Heart right ventricle (tissue), 16 donors: ENCODE results near the gene SERTAD2. TPM values are rescaled to one million over a fixed set of nuclear protein-coding genes. Genes with fewer than 3 reads are reported as not detected.

Experiments
- ATAC-seq, 8 donors: fragments of 200-7000 bp; cut with Tn5 transposase; one replicate each; pipeline ENCODE4 v1.9.1; 2020; ENCODE audit warnings: mild to moderate bottlenecking in 8 of 8, moderate library complexity in 8 of 8, moderate number of reproducible peaks in 1 of 8
- DNase-seq, 2 donors: peaks; one replicate each; pipeline ENCODE4 v3.0.0-alpha.2; 2020
- H3K27ac ChIP-seq, 10 donors: fragments of 200-600 bp; sonication (generic) in 2 of 10; one replicate each; pipeline versions ENCODE4 v1.5.0 to v1.8.0; 2020 to 2022; ENCODE audit warnings: mild to moderate bottlenecking in 3 of 10
- H3K27me3 ChIP-seq, 7 donors: fragments of 200-600 bp; one replicate each; pipeline ENCODE4 v1.8.0; 2021 to 2022; ENCODE audit warnings: mild to moderate bottlenecking in 2 of 7
- H3K36me3 ChIP-seq, 9 donors: fragments of 200-600 bp; sonication (generic) in 1 of 9; one replicate each; pipeline versions ENCODE4 v1.5.0 to v1.8.0; 2020 to 2022; ENCODE audit warnings: mild to moderate bottlenecking in 2 of 9
- H3K4me1 ChIP-seq, 9 donors: fragments of 200-600 bp; sonication (generic) in 1 of 9; one replicate each; pipeline versions ENCODE4 v1.5.0 to v1.8.0; 2020 to 2022; ENCODE audit warnings: mild to moderate bottlenecking in 4 of 9
- H3K4me3 ChIP-seq, 10 donors: fragments of 200-600 bp; sonication (generic) in 2 of 10; one replicate each; pipeline versions ENCODE4 v1.5.0 to v1.8.0; 2020 to 2022; ENCODE audit warnings: mild to moderate bottlenecking in 7 of 10, moderate library complexity in 2 of 10
- H3K9me3 ChIP-seq, 11 donors: fragments of 200-600 bp in 10 of 11; sonication (generic) in 2 of 11; one replicate each; pipeline versions ENCODE4 v1.5.0 to v1.8.0; 2013 to 2022; ENCODE audit warnings: mild to moderate bottlenecking in 2 of 11, control low read depth in 1 of 11, moderate library complexity in 1 of 11
- WGBS, 2 donors: extraction: QIAGEN DNeasy Blood & Tissue Kit; methylation state at CpG; one replicate each; pipeline ENCODE4 v1.1.7; 2013; ENCODE audit warnings: inconsistent platforms in 1 of 2; 5-methylcytosine and 5-hydroxymethylcytosine counted together
- intact Hi-C, 10 donors: fragments of 100-400 bp; cut with DNase I; formaldehyde crosslinking; loops; one replicate each; pipeline versions ENCODE4 v1.11.1 to v1.14.2; 2022
- polyA plus RNA-seq, 2 donors: library from polyadenylated mRNA; stranded (reverse); fragments of 200-250 nt; gene quantifications; one replicate each; pipeline ENCODE4 v1.2.3, GENCODE V29; 2013
- total RNA-seq, 10 donors: library from RNA; stranded (reverse); fragmentation: NEBNext Ultra II Directional in 3 of 10; extraction: Animal tissue kit (Norgen Biotek cat#: 25700) in 3 of 10; gene quantifications; one replicate each; pipeline versions ENCODE4 v1.2.1 to v1.2.4, GENCODE V29; 2021 to 2023
- TF ChIP-seq, protein P1 (sequence below), 9 donors: fragments of 200-600 bp; sonication (generic) in 2 of 9; IDR thresholded peaks; one replicate each; pipeline versions ENCODE4 v1.5.0 to v1.8.0; 2021 to 2022; ENCODE audit warnings: antibody characterized with exemption in 9 of 9, mild to moderate bottlenecking in 5 of 9, moderate library complexity in 1 of 9
- donor health status: Arrhythmogenic right ventricular cardiomyopathy.
- donor health status: ischemic (EF 13 %, LVEDD 7.1; RV severe dilation, severe dysfunction).
- donor health status: healthy with polysubstance abuse.
- donor health status: DM: no; HTN: yes; CAD: no.
- donor health status: DM: no; HTN: no; CAD: no.
- donor health status: ischemic (EF 25% LVEDD 6.9; RV normal size, moderate dysfunction).
- donor health status: ischemic (EF 25% LVEDD 5.7; RV mildly dilated, moderate dysfunction).
- donor health status: healthy.
- donor health status: DM: yes; HTN: yes; CAD: no.
- donor health status: Ischemic cardiomyopathy.
- donor health status: ischemic (EF 35%, LVEDD 5.7; RV mildly dilated, moderate dysfunction).
- donor health status: nonischemic (EF 11% LVEDD 7.7; RV severe dilation, severe dysfunction).
- donor health status: DM: yes; HTN: yes; CAD: no.
- donor health status: PGD.
- donor health status: ischemic (EF 29% LVEDD 5.4; RV normal size, mild dysfunction).
- donor health status: nonischemic (EF 23%, LVEDD 6.1; RV moderate dilation, normal function).

Gene SERTAD2
- total and polyA plus RNA-seq, 12 donors = 5.6 to 20.9 (median 16.0) TPM

GRCh38 chr2:64623242-64623850, 30.4 kb downstream of the SERTAD2 start:
- Histone ChIP-seq H3K4me1 (no peaks in the 10 kb centered on the region), H3K36me3 (no peaks in the 10 kb centered on the region), H3K4me3 (no peak overlapping the region), H3K27ac (no peak overlapping the region), H3K27me3 (no peaks in the 10 kb centered on the region), H3K9me3 (no peaks in the 10 kb centered on the region)
- no peak for DNase-seq
- TF ChIP-seq, protein P1, sequence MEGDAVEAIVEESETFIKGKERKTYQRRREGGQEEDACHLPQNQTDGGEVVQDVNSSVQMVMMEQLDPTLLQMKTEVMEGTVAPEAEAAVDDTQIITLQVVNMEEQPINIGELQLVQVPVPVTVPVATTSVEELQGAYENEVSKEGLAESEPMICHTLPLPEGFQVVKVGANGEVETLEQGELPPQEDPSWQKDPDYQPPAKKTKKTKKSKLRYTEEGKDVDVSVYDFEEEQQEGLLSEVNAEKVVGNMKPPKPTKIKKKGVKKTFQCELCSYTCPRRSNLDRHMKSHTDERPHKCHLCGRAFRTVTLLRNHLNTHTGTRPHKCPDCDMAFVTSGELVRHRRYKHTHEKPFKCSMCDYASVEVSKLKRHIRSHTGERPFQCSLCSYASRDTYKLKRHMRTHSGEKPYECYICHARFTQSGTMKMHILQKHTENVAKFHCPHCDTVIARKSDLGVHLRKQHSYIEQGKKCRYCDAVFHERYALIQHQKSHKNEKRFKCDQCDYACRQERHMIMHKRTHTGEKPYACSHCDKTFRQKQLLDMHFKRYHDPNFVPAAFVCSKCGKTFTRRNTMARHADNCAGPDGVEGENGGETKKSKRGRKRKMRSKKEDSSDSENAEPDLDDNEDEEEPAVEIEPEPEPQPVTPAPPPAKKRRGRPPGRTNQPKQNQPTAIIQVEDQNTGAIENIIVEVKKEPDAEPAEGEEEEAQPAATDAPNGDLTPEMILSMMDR (IDR thresholded peaks at IDR 0.05) = no peak
- intact Hi-C loops = no loop called here
- no peak for ATAC-seq
- whole genome bisulfite sequencing, 2 donors = 87 to 89% methylated on average over 13 of the region's 13 CpGs

- H3K27ac ChIP-seq = no peak overlapping the region
- ATAC-seq (peak in 2 of 8 donors; percentile 23 to 28), DNase-seq (no peak)
- no peaks in the 10 kb centered on the region for H3K4me1 ChIP-seq
- no peaks in the 10 kb centered on the region for H3K36me3 ChIP-seq
- no peaks in the 10 kb centered on the region for H3K9me3 ChIP-seq
- WGBS, 2 donors = 85 to 86% methylated on average over 13 of the region's 13 CpGs
- H3K27me3 ChIP-seq = no peaks in the 10 kb centered on the region
- intact Hi-C loops = no loop called here
- TF ChIP-seq, protein P1 (IDR thresholded peaks at IDR 0.05) = peak in 5 of 9 donors; percentile 7 to 25 (median 16)
- no peak overlapping the region for H3K4me3 ChIP-seq
Measured at GRCh38 chr2:64622443-64623241, 31.1 kb downstream of the SERTAD2 start.

DNA sequence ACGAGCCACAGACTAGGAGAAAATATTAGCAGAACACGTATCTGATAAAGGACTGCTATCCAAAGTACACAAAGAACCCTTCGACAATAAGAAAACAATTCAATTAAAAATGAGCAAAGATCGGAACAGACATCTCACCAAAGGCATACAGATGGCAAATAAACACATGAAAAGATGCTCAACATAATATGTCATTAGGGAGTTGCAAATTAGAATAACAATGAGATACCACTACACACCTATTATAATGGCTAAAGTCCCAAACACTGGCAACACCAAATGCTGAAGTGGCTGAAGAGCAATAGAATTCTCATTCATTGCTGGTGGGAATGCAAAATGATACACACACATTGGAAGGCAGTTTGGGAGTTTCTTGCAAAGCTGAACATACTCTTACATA, 33.1 kb downstream of the SERTAD2 start:
- WGBS, 2 donors = 87 to 90% methylated on average over 4 of the region's 4 CpGs
- Histone ChIP-seq H3K4me3 (no peak overlapping the region), H3K9me3 (no peaks in the 10 kb centered on the region), H3K4me1 (no peaks in the 10 kb centered on the region), H3K36me3 (no peaks in the 10 kb centered on the region), H3K27ac (no peak overlapping the region), H3K27me3 (no peaks in the 10 kb centered on the region)
- intact Hi-C loops = no loop called here
- DNase-seq (no peak), ATAC-seq (no peak)
- TF ChIP-seq, protein P1 (IDR thresholded peaks at IDR 0.05) = no peak

GRCh38 chr2:64617631-64618151, 36.0 kb downstream of the SERTAD2 start:
- no peaks in the 10 kb centered on the region for H3K4me1 ChIP-seq
- no peak overlapping the region for H3K27ac ChIP-seq
- H3K9me3 ChIP-seq = no peaks in the 10 kb centered on the region
- WGBS, 2 donors = 54 to 61% methylated on average over 6 of the region's 6 CpGs
- no peaks in the 10 kb centered on the region for H3K36me3 ChIP-seq
- intact Hi-C loops = no loop called here
- H3K4me3 ChIP-seq = no peak overlapping the region
- no peaks in the 10 kb centered on the region for H3K27me3 ChIP-seq
- ATAC-seq (no peak), DNase-seq (no peak)
- TF ChIP-seq, protein P1 (IDR thresholded peaks at IDR 0.05) = no peak
